SK-N-SH (cell line): Measurements from ENCODE around the gene SSR1. TPM values are rescaled to one million over a fixed set of nuclear protein-coding genes. Genes with fewer than 3 reads are reported as not detected.

Experiments used
- CTCF ChIA-PET: fragments of 300-600, 350-600 bp; formaldehyde crosslinking; extraction: SDS; loops from one replicate; lab custom pipeline; 2021; lab: Yijun Ruan, JAX
- POLR2A ChIA-PET: fragments of 350-600 bp; sonication (Branson Sonifier 250); formaldehyde crosslinking; extraction: SDS; loops from one replicate; lab custom pipeline; 2020; ENCODE audit warnings: antibody characterized with exemption, inconsistent platforms; lab: Yijun Ruan, JAX
- DNase-seq: peaks from one replicate; pipeline ENCODE4 v3.0.0; 2012
- H2AFZ ChIP-seq: fragments of 200-600 bp; sonication (generic); 2 replicates; pipeline ENCODE4 v1.8.1; 2016; ENCODE audit warnings: antibody characterized with exemption, mild to moderate bottlenecking, low read depth
- H3F3A ChIP-seq: fragments of 200-600 bp; sonication (generic); replicated peaks from 2 replicates; pipeline ENCODE3; 2016; ENCODE audit warnings: antibody characterized with exemption, mild to moderate bottlenecking; ENCODE audit not compliant: insufficient read depth
- H3K27ac ChIP-seq, 2 experiments: fragments of 200-500 bp in 1 of 2; fragments of 200-600 bp in 1 of 2; sonication (Bioruptor generic) in 1 of 2; sonication (generic), shearing (Covaris generic) in 1 of 2; 2 replicates each; pipeline versions ENCODE4 v1.5.1 to v1.6.1; 2014 to 2016; ENCODE audit warnings: low read depth in 2 of 2, inconsistent platforms in 1 of 2, low read length in 1 of 2, mild to moderate bottlenecking in 1 of 2, mixed read lengths in 1 of 2
- H3K27me3 ChIP-seq: fragments of 200-600 bp; sonication (generic), shearing (Covaris generic); 2 replicates; pipeline ENCODE4 v1.6.1; 2016; ENCODE audit warnings: mixed run types; ENCODE audit not compliant: insufficient read depth
- H3K36me3 ChIP-seq, 2 experiments: fragments of 200-500 bp in 1 of 2; fragments of 200-600 bp in 1 of 2; sonication (Bioruptor generic) in 1 of 2; sonication (generic) in 1 of 2; replicated peaks in 1 of 2; 2 replicates each; pipeline versions ENCODE3 to v1.5.1; 2014 to 2016; ENCODE audit warnings: low read length in 1 of 2, mild to moderate bottlenecking in 1 of 2; ENCODE audit not compliant: insufficient read depth in 2 of 2, control insufficient read depth in 1 of 2
- H3K4me1 ChIP-seq, 2 experiments: fragments of 200-500 bp in 1 of 2; fragments of 200-600 bp in 1 of 2; sonication (Bioruptor generic) in 1 of 2; sonication (generic), shearing (Covaris generic) in 1 of 2; 2 replicates each; pipeline versions ENCODE4 v1.5.1 to v1.6.1; 2014 to 2016; ENCODE audit warnings: low read depth in 1 of 2, low read length in 1 of 2, mixed run types in 1 of 2; ENCODE audit not compliant: insufficient read depth in 2 of 2, control insufficient read depth in 1 of 2
- H3K4me2 ChIP-seq: fragments of 200-600 bp; sonication (generic), shearing (Covaris generic); 2 replicates; pipeline ENCODE4 v1.6.1; 2017; ENCODE audit warnings: mixed run types
- H3K4me3 ChIP-seq, 2 experiments: fragments of 200-500 bp in 1 of 2; fragments of 200-600 bp in 1 of 2; sonication (Bioruptor generic) in 1 of 2; sonication (generic), shearing (Covaris generic) in 1 of 2; 2 replicates each; pipeline versions ENCODE4 v1.5.1 to v1.8.1; 2014 to 2016; ENCODE audit warnings: low read depth in 2 of 2, inconsistent platforms in 1 of 2, low read length in 1 of 2, mild to moderate bottlenecking in 1 of 2, mixed read lengths in 1 of 2, moderate library complexity in 1 of 2
- H3K79me2 ChIP-seq: fragments of 200-600 bp; sonication (generic); 2 replicates; pipeline ENCODE4 v1.8.1; 2017; ENCODE audit warnings: mild to moderate bottlenecking; ENCODE audit not compliant: insufficient read depth
- H3K9ac ChIP-seq: fragments of 200-600 bp; sonication (generic); 2 replicates; pipeline ENCODE4 v1.6.1; 2017; ENCODE audit warnings: mixed run types
- H3K9me2 ChIP-seq: fragments of 200-600 bp; sonication (generic); 2 replicates; pipeline ENCODE4 v1.6.1; 2017; ENCODE audit warnings: mixed run types
- H3K9me3 ChIP-seq: fragments of 200-600 bp; sonication (generic); 2 replicates; pipeline ENCODE4 v1.6.1; 2017; ENCODE audit warnings: mixed run types, mild to moderate bottlenecking, moderate library complexity
- H4K20me1 ChIP-seq: fragments of 200-600 bp; sonication (generic); 2 replicates; pipeline ENCODE4 v1.6.1; 2017; ENCODE audit warnings: mild to moderate bottlenecking, mixed run types; ENCODE audit not compliant: insufficient read depth
- CTCF ChIP-seq: fragments of 200-600 bp; sonication (generic); IDR thresholded peaks from 2 replicates; pipeline ENCODE4 v1.6.1; 2017; ENCODE audit warnings: antibody characterized with exemption, mild to moderate bottlenecking, moderate library complexity
- ELF1 ChIP-seq: IDR thresholded peaks from 2 replicates; pipeline ENCODE4 v1.4.0; 2012
- GATA2 ChIP-seq: sonication (generic); formaldehyde crosslinking; IDR thresholded peaks from 2 replicates; pipeline ENCODE4 v1.5.0; 2020; ENCODE audit warnings: mild to moderate bottlenecking, missing genetic modification reagents
- JUND ChIP-seq: IDR thresholded peaks from 2 replicates; pipeline ENCODE4 v1.4.0; 2012
- MEF2A ChIP-seq: IDR thresholded peaks from 2 replicates; pipeline ENCODE4 v1.4.0; 2012; ENCODE audit warnings: low read depth, borderline replicate concordance
- NFIC ChIP-seq: IDR thresholded peaks from 2 replicates; pipeline ENCODE4 v1.4.0; 2012; ENCODE audit warnings: borderline replicate concordance
- NRF1 ChIP-seq: IDR thresholded peaks from 2 replicates; pipeline ENCODE4 v1.6.1; 2012; ENCODE audit warnings: low read depth, mild to moderate bottlenecking, low read length
- PBX3 ChIP-seq: IDR thresholded peaks from 2 replicates; pipeline ENCODE4; 2012
- RAD21 ChIP-seq: IDR thresholded peaks from 2 replicates; pipeline ENCODE4 v1.6.1; 2012; ENCODE audit warnings: mild to moderate bottlenecking, low read length
- REST ChIP-seq: IDR thresholded peaks from 2 replicates; pipeline ENCODE4 v1.6.1; 2012; ENCODE audit warnings: mild to moderate bottlenecking, low read depth, low read length, moderate library complexity
- RFX5 ChIP-seq: IDR thresholded peaks from 2 replicates; pipeline ENCODE4 v1.6.1; 2012; ENCODE audit warnings: mild to moderate bottlenecking, improper control_type of control experiment, low read length
- SMC3 ChIP-seq: IDR thresholded peaks from 2 replicates; pipeline ENCODE4 v1.6.1; 2012; ENCODE audit warnings: low read depth, low read length, improper control_type of control experiment
- TCF12 ChIP-seq: IDR thresholded peaks from 2 replicates; pipeline ENCODE4 v1.4.0; 2012
- USF1 ChIP-seq: IDR thresholded peaks from 2 replicates; pipeline ENCODE4 v1.4.0; 2012; ENCODE audit warnings: low read depth, borderline replicate concordance
- WGBS: methylation state at CpG from one replicate; pipeline ENCODE4 v1.1.6; 2017; ENCODE audit warnings: low lambda C conversion rate; 5-methylcytosine and 5-hydroxymethylcytosine counted together
- polyA plus RNA-seq, 3 experiments: library from polyadenylated mRNA; depleted of rRNA; stranded (reverse); fragments of >200 nt; gene quantifications; 2 replicates each; pipeline ENCODE4 v1.2.3, GENCODE V29; 2012

SSR1 gene
- polyA plus RNA-seq, 1 of the 3 experiments (the other 2 are of a cell fraction) = 50.7 TPM

- WGBS = 78% methylated on average over 3 of the region's 6 CpGs
- DNase-seq = no peak
- CTCF ChIA-PET = interaction anchor here (0.6 to 1.7 kb wide), 3 partner anchors 11 to 1699 kb away, joined by 3 to 5 read pairs (median 3); no protein-coding TSS in a partner anchor
- Histone ChIP-seq H3K9me2 (no peaks in the 10 kb centered on the region), H3K79me2 (no peaks in the 10 kb centered on the region), H3K9me3 (no peaks in the 10 kb centered on the region), H3K27me3 (no peaks in the 10 kb centered on the region), H3K4me1 (peaks cover 0 to 15% of the 10 kb centered on the region in 2 experiments; a peak in 2 of 4 replicates), H3F3A (no peaks in the 10 kb centered on the region), H3K4me3 (no peak overlapping the region), H4K20me1 (no peaks in the 10 kb centered on the region), H2AFZ (no peak overlapping the region), H3K27ac (no peak overlapping the region), H3K9ac (no peak overlapping the region), H3K4me2 (no peak overlapping the region), H3K36me3 (peaks cover 7 to 15% of the 10 kb centered on the region in 2 experiments)
- TF ChIP-seq JUND = no peak
- no peak for TF ChIP-seq NFIC
- no peak for TF ChIP-seq RAD21
- TF ChIP-seq MEF2A = no peak
- TF ChIP-seq CTCF = no peak
- TF ChIP-seq GATA2 (CRISPR knock-in tag) = no peak
- TF ChIP-seq RFX5 = no peak
- no peak for TF ChIP-seq SMC3
- no peak for TF ChIP-seq PBX3
- no peak for TF ChIP-seq NRF1
- TF ChIP-seq ELF1 = no peak
- no peak for TF ChIP-seq TCF12
- TF ChIP-seq USF1 = no peak
- TF ChIP-seq REST = no peak
- POLR2A ChIA-PET = no interaction called here
These were observed 93.7 kb downstream of the SSR1 start for GRCh38 chr6:7219310-7219709.
